Calu3 (cell line): ENCODE data around the gene ALDOA. TPM values are rescaled to one million over a fixed set of nuclear protein-coding genes. Genes with fewer than 3 reads are reported as not detected.

Source experiments
- BruUV-seq: library from RNA; stranded (reverse); fragments of 400-500 nt; replicated peaks from 2 replicates; lab custom pipeline; 2021; lab: Mats Ljungman, UMichigan
- CTCF ChIA-PET: fragments of 300-600 bp; sonication (Branson Sonifier 250); formaldehyde crosslinking; loops from one replicate; lab custom pipeline; 2022; ENCODE audit warnings: antibody characterized with exemption; lab: Charles Lee
- DNase-seq: peaks from one replicate; pipeline ENCODE4 v3.0.0; 2022
- H3K27ac Mint-ChIP-seq: one replicate; pipeline ENCODE4 v1.8.0; 2022; ENCODE audit warnings: mixed read lengths; ENCODE audit not compliant: unreplicated experiment
- H3K27me3 Mint-ChIP-seq: one replicate; pipeline ENCODE4 v1.8.0; 2022; ENCODE audit warnings: mixed read lengths; ENCODE audit not compliant: unreplicated experiment
- H3K36me3 Mint-ChIP-seq: one replicate; pipeline ENCODE4 v1.8.0; 2022; ENCODE audit warnings: mild to moderate bottlenecking, moderate library complexity, mixed read lengths; ENCODE audit not compliant: insufficient read depth, unreplicated experiment
- H3K4me1 Mint-ChIP-seq: one replicate; pipeline ENCODE4 v1.8.0; 2022; ENCODE audit warnings: mild to moderate bottlenecking, low read depth, mixed read lengths; ENCODE audit not compliant: unreplicated experiment
- H3K4me3 Mint-ChIP-seq: one replicate; pipeline ENCODE4 v1.8.0; 2022; ENCODE audit warnings: mild to moderate bottlenecking, low read depth, moderate library complexity, mixed read lengths; ENCODE audit not compliant: unreplicated experiment
- H3K9me3 Mint-ChIP-seq: one replicate; pipeline ENCODE4 v1.8.0; 2022; ENCODE audit warnings: low read depth, mixed read lengths; ENCODE audit not compliant: unreplicated experiment
- CTCF ChIP-seq: fragments of 200-600 bp; IDR thresholded peaks from one replicate; pipeline ENCODE4 v1.8.0; 2022; ENCODE audit warnings: antibody characterized with exemption; ENCODE audit not compliant: unreplicated experiment
- intact Hi-C: fragments of 100-400 bp; cut with micrococcal nuclease; formaldehyde crosslinking; loops from one replicate; pipeline ENCODE4 v1.10.0; 2022; ENCODE audit not compliant: unreplicated experiment
- total RNA-seq: library from RNA; stranded (reverse); gene quantifications from 2 replicates; pipeline ENCODE4 v1.2.3, GENCODE V29; 2022

The ALDOA gene
- total RNA-seq, 1 experiment from 2014 or later = 1,562 TPM

GRCh38 chr16:30041841-30042240 is 23.7 kb upstream of the ALDOA start:
- H3K27ac Mint-ChIP-seq = no peak overlapping the region
- no peaks in the 10 kb centered on the region for H3K36me3 Mint-ChIP-seq
- H3K9me3 Mint-ChIP-seq = no peaks in the 10 kb centered on the region
- no peak overlapping the region for H3K4me3 Mint-ChIP-seq
- BruUV-seq = no TSS peak
- DNase-seq = peak; percentile 44
- peaks cover 17% of the 10 kb centered on the region for H3K4me1 Mint-ChIP-seq
- CTCF ChIA-PET = interaction anchor here (0.9 to 1.6 kb wide), 2 partner anchors 10 kb away, joined by 3 to 9 read pairs; no protein-coding TSS in a partner anchor
- TF ChIP-seq CTCF = peak; percentile 60
- intact Hi-C loops = loop anchor here (5.0 kb wide), 1 partner anchor 585 kb away; no protein-coding TSS in a partner anchor
- H3K27me3 Mint-ChIP-seq = peaks cover 13% of the 10 kb centered on the region

DNA sequence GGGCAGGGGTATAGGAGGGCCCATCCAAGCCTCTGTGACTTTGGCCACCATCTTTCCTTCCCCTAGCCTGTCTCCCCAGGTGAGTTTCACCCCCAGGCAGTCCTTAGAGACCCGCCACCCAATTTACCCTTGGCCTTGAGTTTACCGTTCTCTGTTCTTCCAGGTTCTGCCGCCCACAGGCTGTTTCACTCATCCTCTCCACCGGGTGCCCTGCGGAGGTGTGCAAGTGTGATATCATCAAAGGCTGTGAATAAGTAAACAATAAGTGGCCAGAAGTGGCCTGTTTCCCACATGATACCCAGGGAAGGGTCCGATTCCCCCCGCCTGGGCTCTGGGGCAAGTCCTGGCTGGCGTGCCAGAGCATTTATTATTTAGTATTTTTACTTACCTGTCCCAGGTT is 19.4 kb upstream of the ALDOA start:
- Mint-ChIP-seq H3K27me3 (no peaks in the 10 kb centered on the region), H3K36me3 (peaks cover under 1% of the 10 kb centered on the region), H3K27ac (no peak overlapping the region), H3K4me1 (peaks cover 17% of the 10 kb centered on the region), H3K9me3 (no peaks in the 10 kb centered on the region), H3K4me3 (no peak overlapping the region)
- CTCF ChIA-PET = no interaction called here
- no TSS peak for BruUV-seq
- no peak for TF ChIP-seq CTCF
- intact Hi-C loops = no loop called here
- no peak for DNase-seq

DNA sequence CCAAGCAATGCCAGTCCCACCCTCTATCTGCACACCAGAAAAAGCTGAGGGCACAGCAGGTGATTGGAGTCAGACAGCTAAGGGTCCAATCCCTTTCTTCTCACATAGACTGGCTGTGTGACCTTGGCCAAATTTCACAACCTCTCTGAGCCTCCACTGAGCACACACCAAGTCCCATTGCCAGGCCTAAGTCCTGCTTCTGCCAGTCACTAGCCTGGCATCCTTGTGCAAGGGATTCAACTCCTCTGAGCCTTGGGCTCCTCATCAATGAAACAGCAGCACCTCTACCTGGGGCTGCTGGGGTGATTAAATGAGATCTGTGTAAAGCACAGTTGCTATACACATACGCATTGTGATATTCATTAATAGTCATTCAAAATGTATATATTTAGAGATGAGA is 19.0 kb upstream of the ALDOA start:
- Mint-ChIP-seq H3K36me3 (peaks cover 4% of the 10 kb centered on the region), H3K27me3 (no peaks in the 10 kb centered on the region), H3K27ac (no peak overlapping the region), H3K4me3 (no peak overlapping the region), H3K4me1 (peaks cover 21% of the 10 kb centered on the region), H3K9me3 (no peaks in the 10 kb centered on the region)
- intact Hi-C loops = no loop called here
- CTCF ChIA-PET = no interaction called here
- no peak for TF ChIP-seq CTCF
- DNase-seq = no peak
- BruUV-seq = no TSS peak

DNA sequence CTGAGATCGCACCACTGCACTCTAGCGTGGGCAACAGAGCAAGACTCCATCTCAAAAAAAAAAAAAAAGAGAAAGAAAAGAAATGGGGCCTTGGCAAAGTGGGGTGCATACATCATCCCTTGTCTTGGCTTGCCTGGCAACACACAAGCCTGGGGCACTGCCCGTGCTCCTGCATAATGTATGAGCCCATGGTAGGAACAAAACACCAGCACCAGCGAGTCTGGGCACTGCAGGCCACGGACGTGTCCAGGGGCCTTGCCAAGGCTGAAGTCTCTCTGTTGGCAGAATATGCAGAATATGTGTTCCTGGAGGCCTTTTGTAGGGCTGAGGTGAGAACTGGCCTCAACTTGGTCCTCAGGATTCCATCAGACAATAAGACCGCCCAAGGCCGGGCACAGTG is 15.7 kb upstream of the ALDOA start:
- H3K9me3 Mint-ChIP-seq = no peaks in the 10 kb centered on the region
- H3K27me3 Mint-ChIP-seq = no peaks in the 10 kb centered on the region
- TF ChIP-seq CTCF = no peak
- no peak for DNase-seq
- no peak overlapping the region for H3K4me3 Mint-ChIP-seq
- no peak overlapping the region for H3K27ac Mint-ChIP-seq
- peaks cover 41% of the 10 kb centered on the region for H3K4me1 Mint-ChIP-seq
- CTCF ChIA-PET = interaction anchor here (0.7 kb wide), 1 partner anchor 249 kb away, joined by 4 read pairs; no protein-coding TSS in a partner anchor
- intact Hi-C loops = no loop called here
- H3K36me3 Mint-ChIP-seq = peaks cover 31% of the 10 kb centered on the region
- BruUV-seq = no TSS peak
